Loucy (cell line): ENCODE measurements around the gene MYO10.

ENCODE experiments used
- EZH2phosphoT487 ChIP-seq: fragments of 200-600 bp; IDR thresholded peaks from 2 replicates; pipeline ENCODE4 v1.6.1; 2018; ENCODE audit warnings: antibody characterized with exemption, mild to moderate bottlenecking, moderate library complexity, borderline replicate concordance
- TF ChIP-seq, protein P1 (sequence below): fragments of 200-600 bp; sonication (generic); conservative IDR thresholded peaks from 2 replicates; pipeline ENCODE4 v1.5.1; 2014; ENCODE audit warnings: mild to moderate bottlenecking, antibody characterized with exemption, low read length

DNA sequence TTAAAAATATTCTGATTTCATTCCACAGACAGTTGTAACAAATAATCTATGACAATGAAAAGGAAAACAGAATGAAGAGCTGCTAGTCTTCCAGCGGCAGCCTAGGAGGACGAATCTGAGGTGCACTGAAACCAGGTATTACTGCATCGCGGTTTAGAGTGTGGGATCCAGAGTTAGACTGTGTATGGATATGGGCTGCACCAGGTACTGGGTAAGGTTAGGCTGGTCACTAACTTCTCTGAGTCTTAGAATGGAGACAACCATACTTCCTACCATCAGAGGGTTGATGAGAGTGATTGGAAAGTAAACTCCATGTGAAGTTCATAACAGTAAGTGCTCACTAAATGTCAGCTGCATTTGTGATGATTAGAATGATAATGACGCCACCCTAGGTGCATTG is 158.7 kb downstream of the MYO10 start:
- TF ChIP-seq, protein P1, sequence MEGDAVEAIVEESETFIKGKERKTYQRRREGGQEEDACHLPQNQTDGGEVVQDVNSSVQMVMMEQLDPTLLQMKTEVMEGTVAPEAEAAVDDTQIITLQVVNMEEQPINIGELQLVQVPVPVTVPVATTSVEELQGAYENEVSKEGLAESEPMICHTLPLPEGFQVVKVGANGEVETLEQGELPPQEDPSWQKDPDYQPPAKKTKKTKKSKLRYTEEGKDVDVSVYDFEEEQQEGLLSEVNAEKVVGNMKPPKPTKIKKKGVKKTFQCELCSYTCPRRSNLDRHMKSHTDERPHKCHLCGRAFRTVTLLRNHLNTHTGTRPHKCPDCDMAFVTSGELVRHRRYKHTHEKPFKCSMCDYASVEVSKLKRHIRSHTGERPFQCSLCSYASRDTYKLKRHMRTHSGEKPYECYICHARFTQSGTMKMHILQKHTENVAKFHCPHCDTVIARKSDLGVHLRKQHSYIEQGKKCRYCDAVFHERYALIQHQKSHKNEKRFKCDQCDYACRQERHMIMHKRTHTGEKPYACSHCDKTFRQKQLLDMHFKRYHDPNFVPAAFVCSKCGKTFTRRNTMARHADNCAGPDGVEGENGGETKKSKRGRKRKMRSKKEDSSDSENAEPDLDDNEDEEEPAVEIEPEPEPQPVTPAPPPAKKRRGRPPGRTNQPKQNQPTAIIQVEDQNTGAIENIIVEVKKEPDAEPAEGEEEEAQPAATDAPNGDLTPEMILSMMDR: no peak
- no peak for TF ChIP-seq EZH2phosphoT487
